Body of pancreas (tissue), 4 donors: ENCODE results near the gene NLGN1.

Experiments used
- CTCF ChIP-seq, 7 experiments: fragments of 450-650 bp in 4 of 7; fragments of 200-600 bp in 3 of 7; sonication (generic) in 3 of 7; IDR thresholded peaks; one replicate each; pipeline ENCODE4 v1.5.1; 2016 to 2019; ENCODE audit warnings: antibody characterized with exemption in 7 of 7
- POLR2A ChIP-seq, 3 donors: fragments of 450-650 bp; IDR thresholded peaks; one replicate each; pipeline ENCODE4 v1.6.1; 2016; ENCODE audit warnings: antibody characterized with exemption in 3 of 3, mild to moderate bottlenecking in 2 of 3

GRCh38 chr3:174153871-174154270 is 756.3 kb downstream of the NLGN1 start:
- TF ChIP-seq CTCF (IDR thresholded peaks at IDR 0.05): no peak
- TF ChIP-seq POLR2A (IDR thresholded peaks at IDR 0.05): no peak
